ENCODE measurements around the gene SDHAF3.

DNA sequence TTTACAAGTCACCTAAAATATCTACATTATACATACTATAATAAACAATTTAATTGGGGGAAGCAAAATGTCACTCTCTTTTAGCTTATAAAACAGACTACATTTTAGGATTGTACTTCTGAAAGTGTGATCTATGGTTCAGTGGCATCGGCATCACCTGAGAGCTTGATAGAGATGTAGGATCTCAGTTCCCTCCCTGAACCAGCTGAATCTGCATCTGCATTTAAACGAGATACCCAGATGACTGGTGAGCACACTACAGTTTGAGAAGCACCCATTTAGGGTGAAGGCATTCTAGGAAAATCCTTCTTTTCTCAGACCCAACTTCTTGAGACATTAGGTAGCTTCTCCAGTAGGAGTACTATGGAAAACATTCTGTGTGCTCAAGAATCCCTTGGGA lies 21.5 kb upstream of the SDHAF3 start:
- no peak for TF ChIP-seq POLR2A (IDR thresholded peaks at IDR 0.05)
- TF ChIP-seq, protein P1, sequence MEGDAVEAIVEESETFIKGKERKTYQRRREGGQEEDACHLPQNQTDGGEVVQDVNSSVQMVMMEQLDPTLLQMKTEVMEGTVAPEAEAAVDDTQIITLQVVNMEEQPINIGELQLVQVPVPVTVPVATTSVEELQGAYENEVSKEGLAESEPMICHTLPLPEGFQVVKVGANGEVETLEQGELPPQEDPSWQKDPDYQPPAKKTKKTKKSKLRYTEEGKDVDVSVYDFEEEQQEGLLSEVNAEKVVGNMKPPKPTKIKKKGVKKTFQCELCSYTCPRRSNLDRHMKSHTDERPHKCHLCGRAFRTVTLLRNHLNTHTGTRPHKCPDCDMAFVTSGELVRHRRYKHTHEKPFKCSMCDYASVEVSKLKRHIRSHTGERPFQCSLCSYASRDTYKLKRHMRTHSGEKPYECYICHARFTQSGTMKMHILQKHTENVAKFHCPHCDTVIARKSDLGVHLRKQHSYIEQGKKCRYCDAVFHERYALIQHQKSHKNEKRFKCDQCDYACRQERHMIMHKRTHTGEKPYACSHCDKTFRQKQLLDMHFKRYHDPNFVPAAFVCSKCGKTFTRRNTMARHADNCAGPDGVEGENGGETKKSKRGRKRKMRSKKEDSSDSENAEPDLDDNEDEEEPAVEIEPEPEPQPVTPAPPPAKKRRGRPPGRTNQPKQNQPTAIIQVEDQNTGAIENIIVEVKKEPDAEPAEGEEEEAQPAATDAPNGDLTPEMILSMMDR (IDR thresholded peaks at IDR 0.05) = no peak

All from tibial nerve (tissue), 3 donors.